ENCODE data around the gene HTR3B. TPM values are rescaled to one million over a fixed set of nuclear protein-coding genes. Genes with fewer than 3 reads are reported as not detected.
"Not testable (repeated sequence)": the region's sequence is repeated elsewhere in the genome, so short reads cannot be mapped to it uniquely, and the experiment has no call there.

HTR3B gene
- total RNA-seq, 1 donor from 2014 or later: not detected

- DNase-seq (ENCODE audit: low read depth in 2 of 2): no peak
Measured at GRCh38 chr11:113884361-113884836, 20.2 kb upstream of the HTR3B start.

- no peak for DNase-seq (ENCODE audit: low read depth in 2 of 2)
Measured at GRCh38 chr11:113885897-113886296, 18.7 kb upstream of the HTR3B start.

GRCh38 chr11:113888848-113889247, 15.7 kb upstream of the HTR3B start:
- DNase-seq (ENCODE audit: low read depth in 2 of 2): no peak

- peak in 1 of 2 donors; percentile 24 for DNase-seq (ENCODE audit: low read depth in 2 of 2)
Measured at GRCh38 chr11:113894421-113894996, 10.1 kb upstream of the HTR3B start.

GRCh38 chr11:113895367-113896155, 9.0 kb upstream of the HTR3B start:
- no peak for DNase-seq (ENCODE audit: low read depth in 2 of 2)

- DNase-seq (ENCODE audit: low read depth in 2 of 2): peak in 1 of 2 donors; percentile 38
Measured at GRCh38 chr11:113896156-113896879, 8.3 kb upstream of the HTR3B start.

GRCh38 chr11:113901141-113901540, 3.5 kb upstream of the HTR3B start:
- no peak for DNase-seq (ENCODE audit: low read depth in 2 of 2)

- DNase-seq (ENCODE audit: low read depth in 2 of 2): peak in 1 of 2 donors; percentile 7
Measured at GRCh38 chr11:113906038-113906437, 1.4 kb downstream of the HTR3B start.

GRCh38 chr11:113906516-113906915, 1.9 kb downstream of the HTR3B start:
- DNase-seq (ENCODE audit: low read depth in 2 of 2): no peak

GRCh38 chr11:113907152-113907551, 2.6 kb downstream of the HTR3B start:
- DNase-seq (ENCODE audit: low read depth in 2 of 2): no peak

GRCh38 chr11:113907681-113908080, 3.1 kb downstream of the HTR3B start:
- DNase-seq (ENCODE audit: low read depth in 2 of 2): no peak

GRCh38 chr11:113908098-113908497, 3.5 kb downstream of the HTR3B start:
- DNase-seq (ENCODE audit: low read depth in 2 of 2): no peak

GRCh38 chr11:113911491-113911890, 6.9 kb downstream of the HTR3B start:
- DNase-seq (ENCODE audit: low read depth in 2 of 2): not testable (repeated sequence)

- no peak for DNase-seq (ENCODE audit: low read depth in 2 of 2)
Measured at GRCh38 chr11:113923572-113923971, 19.0 kb downstream of the HTR3B start.

GRCh38 chr11:113926273-113927197, 21.9 kb downstream of the HTR3B start:
- DNase-seq (ENCODE audit: low read depth in 2 of 2): no peak

GRCh38 chr11:113928311-113928710, 23.7 kb downstream of the HTR3B start:
- no peak for DNase-seq (ENCODE audit: low read depth in 2 of 2)

GRCh38 chr11:113932788-113933187, 28.2 kb downstream of the HTR3B start:
- no peak for DNase-seq (ENCODE audit: low read depth in 2 of 2)

- DNase-seq (ENCODE audit: low read depth in 2 of 2): not testable (repeated sequence)
Measured at GRCh38 chr11:113934193-113934592, 29.6 kb downstream of the HTR3B start.

- DNase-seq (ENCODE audit: low read depth in 2 of 2): no peak
Measured at GRCh38 chr11:113934761-113935160, 30.2 kb downstream of the HTR3B start.

GRCh38 chr11:113935858-113936257, 31.3 kb downstream of the HTR3B start:
- no peak for DNase-seq (ENCODE audit: low read depth in 2 of 2)

GRCh38 chr11:113937918-113938317, 33.3 kb downstream of the HTR3B start:
- DNase-seq (ENCODE audit: low read depth in 2 of 2): no peak

All from dermis microvascular lymphatic vessel endothelial cell (primary cell).